Stimulated activated CD4-positive, alpha-beta T cell treated with anti-CD3 and anti-CD28 coated beads, Interleukin-15, amount 100 ng/mL, for 24 hours (primary cell): ENCODE measurements around the gene AFAP1.

Source experiments
- DNase-seq: peaks from one replicate; pipeline ENCODE4 v3.0.0-alpha.2; 2020

Gene AFAP1

GRCh38 chr4:7890635-7891393, 48.8 kb downstream of the AFAP1 start:
- no peak for DNase-seq

- no peak for DNase-seq
Observed at GRCh38 chr4:7887436-7887835, 52.2 kb downstream of the AFAP1 start.

- DNase-seq = no peak
Observed at GRCh38 chr4:7886007-7886973, 53.4 kb downstream of the AFAP1 start.

- DNase-seq = no peak
Observed at GRCh38 chr4:7885216-7886006, 54.2 kb downstream of the AFAP1 start.

GRCh38 chr4:7880683-7881082, 59.0 kb downstream of the AFAP1 start:
- DNase-seq = no peak

GRCh38 chr4:7879127-7879526, 60.5 kb downstream of the AFAP1 start:
- no peak for DNase-seq

- DNase-seq = no peak
Observed at GRCh38 chr4:7878323-7878722, 61.3 kb downstream of the AFAP1 start.

- DNase-seq = no peak
Observed at GRCh38 chr4:7877176-7877575, 62.5 kb downstream of the AFAP1 start.

- DNase-seq = peak; percentile 58
Observed at GRCh38 chr4:7876201-7876875, 63.3 kb downstream of the AFAP1 start.

- DNase-seq = no peak
Observed at GRCh38 chr4:7874838-7875237, 64.8 kb downstream of the AFAP1 start.

GRCh38 chr4:7873881-7874280, 65.8 kb downstream of the AFAP1 start:
- DNase-seq = no peak

GRCh38 chr4:7872264-7872771, 67.3 kb downstream of the AFAP1 start:
- no peak for DNase-seq

GRCh38 chr4:7871356-7871755, 68.3 kb downstream of the AFAP1 start:
- DNase-seq = no peak

GRCh38 chr4:7868892-7869471, 70.7 kb downstream of the AFAP1 start:
- DNase-seq = no peak

GRCh38 chr4:7868436-7868775, 71.3 kb downstream of the AFAP1 start:
- no peak for DNase-seq

- DNase-seq = peak; percentile 32
Observed at GRCh38 chr4:7867701-7868435, 71.8 kb downstream of the AFAP1 start.

GRCh38 chr4:7867191-7867590, 72.5 kb downstream of the AFAP1 start:
- DNase-seq = no peak

GRCh38 chr4:7865533-7865932, 74.1 kb downstream of the AFAP1 start:
- no peak for DNase-seq

- DNase-seq = no peak
Observed at GRCh38 chr4:7864685-7865084, 75.0 kb downstream of the AFAP1 start.

GRCh38 chr4:7863911-7864681, 75.6 kb downstream of the AFAP1 start:
- peak; percentile 50 for DNase-seq
